Body of pancreas (tissue), 4 donors: ENCODE data around the gene LSM3.

Experiments
- POLR2A ChIP-seq, 3 donors: fragments of 450-650 bp; IDR thresholded peaks; one replicate each; pipeline ENCODE4 v1.6.1; 2016; ENCODE audit warnings: antibody characterized with exemption in 3 of 3, mild to moderate bottlenecking in 2 of 3
- TF ChIP-seq, protein P1 (sequence below), 7 experiments: fragments of 450-650 bp in 4 of 7; fragments of 200-600 bp in 3 of 7; sonication (generic) in 3 of 7; IDR thresholded peaks; one replicate each; pipeline ENCODE4 v1.5.1; 2016 to 2019; ENCODE audit warnings: antibody characterized with exemption in 7 of 7

DNA sequence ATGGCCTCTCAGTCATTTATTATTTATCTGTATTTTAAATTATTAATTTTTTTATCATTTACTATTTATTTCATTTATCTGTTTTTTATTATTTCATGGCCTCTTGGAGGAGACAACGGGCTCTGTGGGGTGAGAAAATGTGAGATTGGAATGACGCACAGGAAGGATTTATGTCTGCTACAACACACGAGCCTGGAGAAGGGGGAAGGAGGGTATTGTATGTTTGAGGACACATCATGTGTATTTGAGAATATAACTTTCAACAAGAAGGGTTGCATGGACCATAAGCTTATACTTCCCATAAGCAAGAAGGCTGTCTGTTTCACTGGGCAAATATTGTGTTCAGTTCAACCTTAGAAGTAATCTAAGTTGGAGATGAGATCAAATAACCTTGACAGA, 31.7 kb downstream of the LSM3 start:
- TF ChIP-seq POLR2A (IDR thresholded peaks at IDR 0.05), result no peak
- TF ChIP-seq, protein P1, sequence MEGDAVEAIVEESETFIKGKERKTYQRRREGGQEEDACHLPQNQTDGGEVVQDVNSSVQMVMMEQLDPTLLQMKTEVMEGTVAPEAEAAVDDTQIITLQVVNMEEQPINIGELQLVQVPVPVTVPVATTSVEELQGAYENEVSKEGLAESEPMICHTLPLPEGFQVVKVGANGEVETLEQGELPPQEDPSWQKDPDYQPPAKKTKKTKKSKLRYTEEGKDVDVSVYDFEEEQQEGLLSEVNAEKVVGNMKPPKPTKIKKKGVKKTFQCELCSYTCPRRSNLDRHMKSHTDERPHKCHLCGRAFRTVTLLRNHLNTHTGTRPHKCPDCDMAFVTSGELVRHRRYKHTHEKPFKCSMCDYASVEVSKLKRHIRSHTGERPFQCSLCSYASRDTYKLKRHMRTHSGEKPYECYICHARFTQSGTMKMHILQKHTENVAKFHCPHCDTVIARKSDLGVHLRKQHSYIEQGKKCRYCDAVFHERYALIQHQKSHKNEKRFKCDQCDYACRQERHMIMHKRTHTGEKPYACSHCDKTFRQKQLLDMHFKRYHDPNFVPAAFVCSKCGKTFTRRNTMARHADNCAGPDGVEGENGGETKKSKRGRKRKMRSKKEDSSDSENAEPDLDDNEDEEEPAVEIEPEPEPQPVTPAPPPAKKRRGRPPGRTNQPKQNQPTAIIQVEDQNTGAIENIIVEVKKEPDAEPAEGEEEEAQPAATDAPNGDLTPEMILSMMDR (IDR thresholded peaks at IDR 0.05), result no peak
